NCI-H1436 treated with DMSO at 0.1 percent for 48 hours (cell line): ENCODE data around the gene CFLAR.

Experiments used
- DNase-seq: peaks from one replicate; lab custom pipeline; 2025; lab: John Stamatoyannopoulos, UW

Gene CFLAR

GRCh38 chr2:201219328-201220096 lies 103.5 kb downstream of the CFLAR start:
- DNase-seq = no peak

- DNase-seq = no peak
Measured at GRCh38 chr2:201220102-201220570, 104.2 kb downstream of the CFLAR start.

GRCh38 chr2:201223089-201224073 lies 107.4 kb downstream of the CFLAR start:
- no peak for DNase-seq
